HG03342 (cell line): ENCODE data around the gene SLC44A1.
A peak's percentile ranks its signal among the peaks of the same experiment; 100 is the strongest.

ENCODE experiments used
- ATAC-seq: cut with Tn5 transposase; IDR thresholded peaks from one replicate; pipeline ENCODE4 v1.9.1; 2021; ENCODE audit warnings: mild to moderate bottlenecking, moderate library complexity; ENCODE audit not compliant: unreplicated experiment

The SLC44A1 gene

DNA sequence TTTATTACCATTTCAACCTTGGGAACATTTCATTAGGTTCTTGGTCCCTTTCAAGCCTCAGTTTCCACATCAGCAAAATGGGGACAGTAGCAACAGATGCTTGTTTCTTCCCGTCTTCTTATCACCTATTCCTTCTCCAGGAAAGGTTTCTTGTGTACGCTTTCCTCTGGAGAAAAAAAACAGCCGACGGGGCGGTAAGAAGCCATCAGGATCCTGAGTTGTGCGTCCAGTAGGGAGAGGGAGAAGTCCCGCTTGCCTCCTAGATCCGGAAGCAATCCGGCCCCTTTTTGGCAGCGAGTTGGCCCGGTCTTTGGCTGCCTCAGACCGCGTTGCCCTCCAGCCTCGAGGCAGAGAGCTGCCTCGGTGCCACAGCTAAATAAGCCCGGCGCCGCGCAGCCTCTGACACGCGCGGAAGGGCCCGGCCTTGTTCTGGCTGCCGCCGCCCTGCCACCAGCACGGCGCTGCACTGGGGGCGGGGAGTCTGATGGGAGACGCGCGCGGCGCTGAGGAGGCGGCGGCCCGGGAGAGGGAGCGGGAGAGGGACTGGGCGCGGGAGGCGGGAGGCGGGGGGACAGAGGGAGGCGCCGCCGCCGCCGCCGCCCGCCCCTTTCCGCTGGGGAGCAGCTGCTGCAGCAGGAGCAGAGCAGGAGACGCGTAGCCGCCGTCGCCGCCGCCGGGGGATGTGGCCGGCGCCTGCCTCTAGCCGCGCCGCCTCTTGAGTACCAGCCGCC lies at the start of gene SLC44A1:
TSS of gene SLC44A1 (plus strand) at position 649 of the 731 bp plus-strand sequence. CDS start 218 bp downstream, outside the sequence.
- ATAC-seq = peak; percentile 86

DNA sequence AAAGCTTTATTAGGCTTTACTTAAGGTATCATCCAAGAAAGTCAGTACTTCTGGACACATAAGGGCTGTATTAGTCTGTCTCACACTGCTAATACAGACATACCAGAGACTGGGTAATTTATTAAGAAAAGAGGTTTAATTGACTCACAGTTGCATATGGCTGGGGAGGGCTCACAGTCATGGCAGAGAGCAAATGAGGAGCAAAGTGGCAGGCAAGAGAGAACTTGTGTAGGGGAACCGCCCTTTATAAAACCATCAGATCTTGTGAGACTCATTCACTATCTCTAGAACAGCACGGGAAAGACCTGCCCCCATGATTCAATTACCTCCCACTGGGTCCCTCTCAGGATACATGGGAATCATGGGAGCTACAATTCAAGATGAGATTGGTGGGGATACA lies 49.2 kb upstream of the SLC44A1 start:
- no peak for ATAC-seq

DNA sequence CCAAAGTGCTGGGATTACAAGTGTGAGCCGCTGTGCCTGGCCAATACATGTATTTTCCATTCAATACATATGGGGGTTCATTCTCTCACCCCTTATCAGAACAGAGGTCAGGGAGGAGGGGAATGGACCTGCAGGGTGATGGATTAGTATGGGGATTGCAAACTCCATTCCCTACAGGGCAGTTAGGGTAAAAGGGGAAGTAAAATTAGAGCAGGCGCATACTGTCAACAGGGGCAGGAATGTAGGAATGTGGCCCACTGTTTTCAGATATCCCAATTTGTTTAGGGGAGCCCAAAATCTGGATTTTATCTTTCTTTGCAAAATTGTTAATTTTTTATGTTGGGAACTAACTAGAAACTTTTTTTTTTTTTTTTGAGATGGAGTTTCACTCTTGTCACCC lies 46.4 kb upstream of the SLC44A1 start:
- no peak for ATAC-seq

DNA sequence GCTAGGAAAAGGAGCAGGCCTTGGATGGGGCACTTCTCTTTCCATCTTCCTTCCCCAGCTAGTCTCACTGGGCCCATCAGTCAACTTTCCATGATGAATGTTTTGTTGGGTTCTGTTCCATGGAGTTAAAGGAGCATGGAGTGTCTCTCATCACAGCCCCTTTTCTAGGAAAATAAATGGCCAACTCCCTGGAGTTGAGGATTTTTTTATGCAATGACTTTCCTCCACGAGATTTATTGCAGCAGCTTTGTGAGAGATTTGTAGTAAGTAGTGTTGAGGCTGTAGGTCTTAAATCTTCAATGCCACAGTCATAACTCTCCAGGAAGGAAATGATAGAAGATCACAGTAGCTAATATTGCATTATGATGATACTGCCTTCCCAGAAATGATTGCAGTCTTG lies 45.6 kb upstream of the SLC44A1 start:
- no peak for ATAC-seq

DNA sequence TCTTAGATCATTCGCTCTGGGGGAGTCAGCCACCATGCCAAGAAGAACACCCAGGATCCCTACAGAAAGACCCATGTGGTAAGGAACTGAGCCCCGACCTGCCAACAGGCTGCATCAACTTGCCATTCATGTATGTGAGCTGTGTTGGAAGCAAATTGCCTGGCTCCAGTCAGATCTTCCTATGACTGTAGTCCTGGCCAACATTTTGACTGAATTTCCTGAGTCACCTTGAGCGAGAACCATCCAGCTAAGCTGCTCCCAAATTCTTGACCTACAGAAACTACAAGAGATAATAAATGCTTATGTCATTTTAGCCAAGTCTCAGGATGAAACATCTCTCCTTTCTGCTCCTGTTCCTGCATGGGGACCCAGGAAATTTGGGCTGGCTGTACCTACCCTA lies 40.0 kb upstream of the SLC44A1 start:
- no peak for ATAC-seq

DNA sequence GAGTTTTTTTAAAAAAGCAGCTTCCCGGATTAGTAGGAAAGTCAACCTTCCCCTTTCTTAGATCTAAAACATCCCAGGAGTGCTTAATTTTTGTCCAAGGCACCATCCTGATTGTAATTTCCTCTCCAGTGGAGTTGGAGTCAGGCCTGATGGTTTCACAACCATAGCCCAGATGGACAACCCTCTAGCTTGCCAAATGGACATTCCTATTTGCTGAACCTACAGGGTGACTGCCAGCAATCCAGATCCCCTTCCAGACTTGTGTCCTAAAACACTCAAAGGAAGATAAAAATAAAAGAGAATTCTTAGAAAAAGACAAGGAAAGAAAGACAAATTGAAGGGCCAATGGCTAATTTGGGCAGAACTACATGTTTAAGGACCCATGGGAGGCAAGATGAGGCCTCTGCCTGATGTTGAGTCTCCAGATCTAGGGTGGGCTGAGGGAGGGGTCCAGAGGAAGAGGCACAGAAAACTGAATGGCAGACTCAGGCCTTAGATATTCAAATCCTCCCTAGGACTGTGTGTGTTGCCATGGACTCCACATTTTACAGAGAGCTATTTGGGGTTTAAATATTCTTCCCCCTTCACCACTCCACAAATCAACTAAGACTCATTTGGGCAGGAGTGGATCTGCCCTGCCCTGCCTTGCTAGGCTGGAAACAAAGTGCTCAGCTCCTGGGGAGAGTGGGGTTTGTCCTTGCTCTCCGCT lies 38.5 kb upstream of the SLC44A1 start:
- no peak for ATAC-seq

DNA sequence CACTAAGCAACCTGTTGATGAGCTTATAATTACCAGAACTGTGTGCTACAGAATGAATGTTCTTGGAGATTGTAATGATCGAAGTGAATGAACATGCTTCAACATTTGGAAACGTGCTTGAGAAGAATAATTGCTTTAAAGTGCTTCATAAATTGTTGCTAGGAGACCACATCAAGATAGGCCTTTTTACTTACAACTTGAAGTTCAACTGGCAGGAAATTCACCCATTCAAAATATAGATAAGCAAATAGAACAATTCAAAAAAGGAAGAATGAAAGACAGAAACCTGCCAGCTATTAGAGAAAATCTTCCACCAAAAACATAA lies 38.0 kb upstream of the SLC44A1 start:
- ATAC-seq = no peak

DNA sequence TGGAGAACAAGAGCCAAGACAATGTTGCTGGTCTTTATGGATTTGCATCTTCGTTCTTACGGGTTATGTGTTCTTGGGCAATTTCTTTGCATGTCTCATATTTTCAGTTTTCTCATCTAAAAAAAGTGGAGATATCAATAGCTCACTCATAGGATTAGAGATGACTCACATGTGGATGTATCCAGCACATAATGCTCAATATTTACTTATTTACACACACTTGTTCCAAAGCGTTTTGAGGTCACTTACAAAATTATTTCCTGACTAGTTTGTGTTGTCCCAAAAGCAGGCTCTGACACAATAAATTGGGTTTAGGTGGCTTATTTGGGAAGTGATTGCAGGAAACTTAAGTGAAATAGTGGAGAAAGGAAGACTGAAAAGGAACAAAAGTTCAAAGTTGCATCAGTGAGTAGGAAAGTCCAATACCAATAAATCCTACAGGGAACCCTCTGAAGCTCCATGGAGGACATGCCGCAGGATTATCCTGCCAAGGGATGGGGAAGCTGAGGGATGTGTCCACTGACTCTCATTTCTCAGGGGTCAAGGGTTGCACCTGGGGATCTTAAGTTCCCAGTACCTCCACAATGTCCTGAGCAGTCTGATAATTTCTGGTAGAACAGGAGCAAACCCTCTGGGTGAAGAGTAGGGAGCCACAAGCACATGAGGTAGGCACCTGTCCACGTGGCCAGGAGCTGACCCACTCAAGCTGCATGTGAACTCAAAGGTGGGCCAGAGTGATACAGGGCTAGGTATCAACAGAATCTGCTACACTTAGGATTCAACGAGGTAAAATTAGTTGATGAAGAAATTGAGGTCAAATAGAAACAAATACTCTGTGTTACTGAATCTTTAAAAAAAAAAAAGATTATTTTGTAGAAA lies 37.4 kb upstream of the SLC44A1 start:
- ATAC-seq = no peak

DNA sequence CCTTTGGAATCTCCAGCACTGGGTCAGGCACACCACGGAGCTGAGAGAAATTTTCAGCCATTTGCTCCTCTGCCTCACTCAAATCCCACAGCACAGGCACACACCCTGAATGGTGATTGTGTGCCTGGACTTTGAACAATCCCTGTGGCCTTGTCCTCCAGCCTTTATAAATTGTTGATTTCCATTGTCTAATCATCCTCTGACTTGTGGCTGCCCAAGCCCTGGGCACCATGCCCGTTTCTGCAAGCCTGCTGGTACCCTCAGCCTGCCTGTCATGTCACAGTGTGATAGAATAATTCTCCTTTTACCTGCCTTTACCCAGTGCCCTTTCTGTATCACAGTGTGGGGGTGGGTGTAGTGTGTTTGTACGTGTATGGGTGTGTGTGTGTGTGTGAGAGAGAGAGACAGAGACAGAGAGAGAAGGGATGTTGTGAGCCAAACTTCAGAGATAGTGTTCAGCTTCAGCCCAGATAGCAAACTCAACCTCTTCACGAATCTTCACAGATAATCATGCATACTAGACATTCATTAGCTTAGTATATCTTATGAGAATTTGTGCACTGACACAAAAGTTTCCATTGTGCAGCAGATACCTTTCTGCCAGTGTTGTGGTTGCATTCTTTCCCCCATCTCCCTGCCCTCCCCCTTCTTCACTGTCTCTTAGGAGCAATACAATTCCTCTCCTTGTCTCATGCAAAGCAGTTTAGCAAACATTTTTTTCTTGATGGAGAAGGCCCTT lies 27.8 kb upstream of the SLC44A1 start:
- no peak for ATAC-seq

DNA sequence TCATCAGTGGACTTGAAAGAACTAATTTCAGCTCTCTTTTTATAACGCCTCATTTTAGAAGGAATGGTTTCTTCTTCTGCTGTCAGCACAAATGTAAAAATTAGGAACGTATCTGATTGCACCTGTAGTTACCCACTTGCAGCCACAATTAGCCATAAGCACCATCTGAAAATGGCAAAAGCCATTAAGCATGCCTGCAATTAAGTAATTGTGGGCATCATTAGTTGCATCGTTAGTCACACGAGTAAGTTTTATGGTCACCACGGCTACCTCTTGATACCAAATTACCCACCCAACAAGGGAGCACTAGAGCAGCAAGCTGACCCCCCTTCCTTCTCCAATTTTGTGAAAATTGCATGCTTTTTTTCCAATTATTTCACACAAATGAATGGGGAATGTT lies 25.8 kb upstream of the SLC44A1 start:
- no peak for ATAC-seq

DNA sequence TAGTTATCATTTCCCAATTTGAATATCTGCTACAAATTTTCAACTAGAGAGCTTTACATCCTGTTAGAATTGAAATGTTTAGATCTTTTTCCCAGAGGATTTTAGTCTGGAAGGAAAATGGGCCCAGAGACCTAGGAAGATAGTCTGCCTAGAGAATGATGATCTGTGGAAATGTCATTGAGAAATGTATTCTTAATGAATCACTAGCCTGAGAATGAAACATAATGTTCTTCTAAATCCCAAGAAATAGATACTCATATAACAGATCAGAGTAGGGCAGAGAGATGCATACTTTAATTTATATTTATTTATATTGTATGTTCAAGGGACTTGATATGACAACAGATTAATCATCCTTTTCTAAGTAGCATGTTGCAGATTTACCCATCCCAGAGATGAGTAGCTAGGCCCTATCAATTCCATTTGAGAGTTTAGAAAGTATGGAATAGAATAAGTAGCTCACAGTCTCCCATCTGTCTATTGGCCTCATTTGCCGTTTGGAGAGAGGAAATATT lies 25.1 kb upstream of the SLC44A1 start:
- ATAC-seq = no peak

DNA sequence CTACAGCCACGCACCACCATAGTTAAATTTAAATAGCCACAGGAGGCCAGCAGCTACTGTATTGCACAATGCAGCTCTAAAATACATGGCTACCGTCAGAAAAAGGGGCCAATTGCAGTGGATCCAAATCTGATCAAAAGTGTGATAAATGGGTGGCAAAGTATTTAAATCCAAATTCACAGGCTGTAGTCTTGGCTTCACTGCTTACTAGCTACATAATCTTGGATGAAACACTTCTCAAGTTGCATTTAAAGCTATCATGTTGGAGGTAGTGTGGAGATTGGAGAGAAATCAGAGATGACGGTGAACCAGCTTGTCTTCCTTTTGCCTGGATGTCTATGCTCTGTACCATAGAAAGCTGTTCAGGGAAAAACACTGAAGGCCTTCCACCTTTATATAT lies 24.0 kb upstream of the SLC44A1 start:
- ATAC-seq = no peak

DNA sequence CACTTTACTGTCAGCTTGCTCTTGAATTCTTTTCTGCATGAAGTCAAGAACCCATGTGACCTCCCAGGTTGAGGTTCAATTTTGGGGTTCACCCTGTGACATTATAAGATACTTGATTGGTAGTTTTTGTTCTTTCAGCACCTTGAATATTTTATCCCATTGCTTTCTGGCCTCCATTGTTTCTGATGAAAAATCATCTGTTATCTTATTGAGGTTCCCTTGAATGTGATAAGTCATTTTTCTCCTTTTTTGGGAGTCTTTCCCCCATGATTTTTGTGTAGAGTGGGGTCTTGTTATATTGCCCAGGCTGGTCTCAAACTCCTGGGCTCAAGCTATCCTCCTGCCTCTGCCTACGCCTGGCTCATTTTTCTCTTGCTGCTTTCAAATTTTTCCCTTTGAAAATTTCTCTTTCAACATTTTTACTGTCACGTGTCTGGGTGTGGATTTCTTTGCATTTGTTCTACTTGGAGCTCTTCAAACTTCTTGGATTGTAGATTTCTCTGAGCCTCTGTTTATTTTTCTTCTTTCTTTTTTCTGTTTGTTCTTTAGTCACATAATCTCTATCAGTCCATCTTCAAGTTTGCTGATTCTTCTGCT lies 20.8 kb upstream of the SLC44A1 start:
- ATAC-seq = no peak

DNA sequence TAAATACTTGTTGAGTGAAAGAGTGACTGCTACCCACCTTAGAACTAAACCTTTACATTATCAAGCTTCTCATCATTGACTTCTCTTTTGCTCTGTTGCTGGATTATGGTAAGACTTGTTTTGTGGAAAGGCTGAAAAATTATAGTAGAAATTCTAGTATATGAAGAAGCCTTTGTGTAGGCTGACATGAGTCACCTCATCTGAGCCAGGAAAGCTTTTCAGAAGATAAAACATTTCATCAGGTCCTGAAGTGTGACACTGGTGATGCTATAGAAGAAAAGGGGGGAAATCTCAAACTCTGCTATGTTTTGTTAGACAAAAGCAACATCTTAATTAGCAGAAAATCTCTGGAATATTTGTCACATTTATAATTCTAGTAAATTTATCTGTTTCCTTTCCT lies 18.4 kb upstream of the SLC44A1 start:
- no peak for ATAC-seq

DNA sequence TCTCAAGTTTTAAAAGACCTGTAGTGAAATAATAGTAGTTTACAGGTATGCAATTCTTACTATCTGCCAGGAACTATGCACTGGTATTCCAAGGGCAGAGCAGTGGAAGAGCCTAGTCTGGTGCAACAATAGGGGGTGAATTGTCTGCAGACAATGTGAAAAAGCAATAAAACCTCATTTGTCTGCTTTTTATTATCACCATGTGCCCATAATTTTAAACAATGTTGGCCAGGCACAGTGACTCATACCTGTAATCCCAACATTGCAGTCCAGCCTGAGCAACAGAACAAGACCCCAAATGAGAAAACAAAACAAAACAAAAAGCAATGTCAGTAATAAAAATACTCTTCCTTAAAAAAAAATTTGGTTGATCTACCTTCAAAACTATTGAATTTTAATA lies 12.2 kb upstream of the SLC44A1 start:
- ATAC-seq = no peak

DNA sequence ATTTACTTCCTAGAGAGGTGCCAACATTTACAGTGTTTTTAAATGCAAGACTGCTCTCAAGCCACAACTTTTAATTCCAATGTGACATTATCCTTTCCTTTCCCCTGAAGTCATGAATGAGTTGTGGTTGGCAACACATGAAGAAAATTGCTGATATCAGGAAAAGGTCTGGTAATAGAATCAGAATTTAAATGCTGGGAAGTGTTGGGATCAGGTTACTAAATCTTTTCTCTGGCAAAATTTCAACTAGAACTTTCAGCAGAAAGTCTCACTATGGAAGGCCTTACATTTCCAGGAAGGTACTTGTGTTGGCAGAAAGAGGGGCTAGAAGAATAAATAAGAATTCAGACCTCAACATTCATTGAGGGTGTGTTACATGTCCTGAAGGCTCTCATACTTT lies 10.6 kb upstream of the SLC44A1 start:
- no peak for ATAC-seq

DNA sequence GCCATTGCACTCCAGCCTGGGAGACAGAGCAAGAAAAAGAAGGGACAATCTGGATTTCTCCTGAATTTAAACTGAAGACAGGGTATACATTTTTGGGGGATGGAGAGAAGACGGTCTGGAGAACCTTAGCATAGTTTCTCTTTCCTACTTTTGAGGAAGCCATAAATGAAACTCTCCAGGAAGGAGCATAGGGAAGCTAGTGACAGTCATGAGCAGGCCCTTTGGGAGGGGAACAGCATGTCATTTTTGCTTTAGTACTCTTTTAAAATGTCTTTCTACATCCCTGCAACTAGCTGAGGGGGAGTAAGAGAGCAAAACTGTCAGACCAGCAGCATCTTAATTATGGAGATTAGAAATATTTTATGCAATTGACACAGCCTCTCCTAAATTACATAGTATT lies 8.2 kb upstream of the SLC44A1 start:
- no peak for ATAC-seq

DNA sequence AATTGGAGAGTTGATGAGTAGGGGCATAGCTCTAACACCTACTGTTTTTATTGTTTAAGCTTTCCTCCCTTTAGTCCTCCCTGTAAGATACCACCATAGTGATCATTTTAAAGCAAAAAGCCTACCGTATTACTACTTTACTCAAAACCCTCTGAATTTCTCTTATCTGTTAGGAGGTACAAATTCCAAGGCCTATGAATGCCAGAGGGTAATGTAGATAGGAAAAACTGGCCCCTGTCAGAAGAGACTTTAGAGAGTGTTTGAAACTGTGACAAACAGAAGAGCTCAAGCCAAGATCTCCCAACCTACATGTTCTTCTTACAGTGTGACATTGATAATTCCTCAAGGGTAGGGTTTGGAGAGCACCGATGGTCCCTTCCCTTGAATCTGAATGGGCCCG lies 7.2 kb upstream of the SLC44A1 start:
- no peak for ATAC-seq

DNA sequence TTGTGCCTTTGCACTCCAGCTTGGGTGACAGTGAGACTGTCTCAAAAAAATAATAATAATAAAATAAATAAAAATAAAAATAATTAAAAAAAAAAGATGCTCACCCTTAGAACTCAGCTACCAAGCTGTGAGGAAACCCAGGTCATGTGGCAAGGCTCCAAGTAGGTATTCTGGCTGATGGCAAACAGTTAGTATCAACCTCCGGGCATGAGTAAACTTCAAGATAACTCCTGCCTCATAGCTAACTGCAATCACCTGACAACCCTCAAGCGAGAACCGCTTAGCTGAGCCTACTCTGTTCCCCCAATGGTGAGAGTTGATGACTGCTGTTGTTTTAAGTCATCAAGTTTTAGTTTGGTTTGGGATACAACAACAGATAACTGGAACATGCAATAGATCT lies 6.1 kb upstream of the SLC44A1 start:
- no peak for ATAC-seq

DNA sequence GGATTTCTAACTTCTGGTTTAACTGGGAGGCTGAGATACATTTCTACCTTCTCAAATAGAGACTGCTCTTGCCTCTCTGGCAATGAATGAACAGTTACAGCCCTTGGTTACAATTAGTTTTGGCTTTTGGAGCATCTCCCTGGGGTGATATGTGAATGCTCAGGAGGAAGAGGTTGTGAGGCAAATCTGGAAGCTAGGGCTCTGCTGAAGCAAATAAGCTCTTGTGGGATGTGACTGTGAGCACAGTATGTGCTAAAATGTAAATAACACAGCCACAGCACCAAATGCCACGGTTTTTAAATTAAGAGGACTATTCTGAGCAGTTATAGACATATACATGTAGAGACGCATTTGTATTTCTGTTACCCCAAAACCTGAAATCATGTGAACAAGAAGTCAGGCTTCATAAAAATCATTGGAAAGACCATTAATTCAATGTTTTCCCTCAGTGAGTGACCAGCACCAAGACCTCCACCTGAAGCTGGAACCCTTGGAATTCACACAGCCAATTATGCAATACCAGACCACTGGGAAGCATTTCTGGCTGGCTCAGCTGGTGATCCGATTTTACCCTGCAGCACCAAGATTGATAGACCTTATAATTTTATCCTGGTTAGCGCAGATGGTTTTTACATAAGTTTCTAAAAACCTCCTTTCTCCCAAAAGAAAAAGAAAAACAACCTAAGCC lies 3.0 kb upstream of the SLC44A1 start:
- ATAC-seq = no peak
